NCI-H2171 treated with DMSO at 0.1 percent for 48 hours (cell line): ENCODE measurements around the gene KCNH5.

ENCODE experiments used
- DNase-seq: peaks from one replicate; lab custom pipeline; 2025; lab: John Stamatoyannopoulos, UW

Gene KCNH5

GRCh38 chr14:62988967-62989366 is 56.3 kb downstream of the KCNH5 start:
- DNase-seq: no peak

- DNase-seq: no peak
Observed at GRCh38 chr14:62983821-62984220, 61.4 kb downstream of the KCNH5 start.

GRCh38 chr14:62980693-62981092 is 64.6 kb downstream of the KCNH5 start:
- DNase-seq: no peak

- peak; percentile 12 for DNase-seq
Observed at GRCh38 chr14:62957562-62957961, 87.7 kb downstream of the KCNH5 start.

GRCh38 chr14:62956413-62956812 is 88.8 kb downstream of the KCNH5 start:
- DNase-seq: no peak

GRCh38 chr14:62954165-62954564 is 91.1 kb downstream of the KCNH5 start:
- DNase-seq: no peak

GRCh38 chr14:62952226-62952625 is 93.0 kb downstream of the KCNH5 start:
- no peak for DNase-seq

GRCh38 chr14:62947301-62947700 is 98.0 kb downstream of the KCNH5 start:
- peak; percentile 90 for DNase-seq

- no peak for DNase-seq
Observed at GRCh38 chr14:62946221-62946620, 99.0 kb downstream of the KCNH5 start.

- DNase-seq: no peak
Observed at GRCh38 chr14:62943202-62943601, 102.1 kb downstream of the KCNH5 start.

- peak; percentile 90 for DNase-seq
Observed at GRCh38 chr14:62939970-62940369, 105.3 kb downstream of the KCNH5 start.

GRCh38 chr14:62938778-62939177 is 106.5 kb downstream of the KCNH5 start:
- no peak for DNase-seq

GRCh38 chr14:62934439-62934838 is 110.8 kb downstream of the KCNH5 start:
- DNase-seq: no peak

GRCh38 chr14:62921466-62921865 is 123.8 kb downstream of the KCNH5 start:
- no peak for DNase-seq

- DNase-seq: peak; percentile 17
Observed at GRCh38 chr14:62916551-62916950, 128.7 kb downstream of the KCNH5 start.

- no peak for DNase-seq
Observed at GRCh38 chr14:62914873-62915272, 130.4 kb downstream of the KCNH5 start.

GRCh38 chr14:62914025-62914424 is 131.2 kb downstream of the KCNH5 start:
- no peak for DNase-seq

- no peak for DNase-seq
Observed at GRCh38 chr14:62908506-62908905, 136.8 kb downstream of the KCNH5 start.

- no peak for DNase-seq
Observed at GRCh38 chr14:62905566-62905965, 139.7 kb downstream of the KCNH5 start.

- no peak for DNase-seq
Observed at GRCh38 chr14:62897771-62898170, 147.5 kb downstream of the KCNH5 start.

GRCh38 chr14:62896932-62897456 is 148.3 kb downstream of the KCNH5 start:
- DNase-seq: no peak

GRCh38 chr14:62894736-62895135 is 150.5 kb downstream of the KCNH5 start:
- DNase-seq: no peak

- no peak for DNase-seq
Observed at GRCh38 chr14:62889364-62889763, 155.9 kb downstream of the KCNH5 start.

- DNase-seq: no peak
Observed at GRCh38 chr14:62886461-62886860, 158.8 kb downstream of the KCNH5 start.

GRCh38 chr14:62885451-62885850 is 159.8 kb downstream of the KCNH5 start:
- no peak for DNase-seq
